HCT116 (cell line): ENCODE measurements around the gene CFAP97. TPM values are rescaled to one million over a fixed set of nuclear protein-coding genes. Genes with fewer than 3 reads are reported as not detected.
"Not testable (repeated sequence)": the region's sequence is repeated elsewhere in the genome, so short reads cannot be mapped to it uniquely, and the experiment has no call there.

ENCODE experiments used
- ATAC-seq: fragments of 200-7000 bp; cut with Tn5 transposase; 2 replicates; pipeline ENCODE4 v1.9.1; 2020; ENCODE audit warnings: mild to moderate bottlenecking, moderate library complexity
- BruUV-seq: library from RNA; stranded (reverse); fragments of 400-500 nt; replicated peaks from 2 replicates; lab custom pipeline; 2021; lab: Mats Ljungman, UMichigan
- CTCF ChIA-PET: fragments of 300-600 bp; sonication (Branson Sonifier 250); formaldehyde crosslinking; loops from one replicate; lab custom pipeline; 2021; ENCODE audit warnings: antibody characterized with exemption; lab: Charles Lee
- POLR2A ChIA-PET: fragments of 300-600, 350-600 bp; sonication (Branson Sonifier 250); formaldehyde crosslinking; loops from one replicate; lab custom pipeline; 2021; ENCODE audit warnings: antibody characterized with exemption; lab: Charles Lee
- RAD21 ChIA-PET, 2 experiments: fragments of 300-600 bp; sonication (Branson Sonifier 250); formaldehyde crosslinking; loops; one replicate each; lab custom pipeline; 2023; ENCODE audit warnings: low total read pairs in 2 of 2; ENCODE audit not compliant: uncharacterized antibody in 2 of 2, unreplicated experiment in 2 of 2, low non-redundant PET in 1 of 2; lab: Charles Lee
- DNase-seq: peaks from one replicate; pipeline ENCODE4 v3.0.0-alpha.2; 2010; ENCODE audit warnings: low read depth, low spot score
- H2AFZ ChIP-seq: fragments of 200-600 bp; shearing (Covaris generic), sonication (generic); 2 replicates; pipeline ENCODE4 v1.6.1; 2017; ENCODE audit warnings: low read depth, mixed run types, mixed read lengths, antibody characterized with exemption, low read length; ENCODE audit not compliant: poor library complexity, severe bottlenecking
- H3K27ac ChIP-seq: 2 replicates; pipeline ENCODE4 v1.5.1; 2012; ENCODE audit warnings: low read depth, low read length
- H3K27me3 ChIP-seq: fragments of 200-600 bp; sonication (generic); 2 replicates; pipeline ENCODE4 v1.6.1; 2016; ENCODE audit warnings: mixed run types, low read length, mixed read lengths; ENCODE audit not compliant: insufficient read depth
- H3K36me3 ChIP-seq, 2 experiments: fragments of 200-500 bp in 1 of 2; fragments of 200-600 bp in 1 of 2; sonication (Bioruptor generic) in 1 of 2; sonication (generic) in 1 of 2; 2 replicates each; pipeline versions ENCODE4 v1.5.1 to v1.6.1; 2014 to 2016; ENCODE audit warnings: low read length in 2 of 2, inconsistent platforms in 1 of 2, mixed read lengths in 1 of 2, mixed run types in 1 of 2; ENCODE audit not compliant: insufficient read depth in 2 of 2, control insufficient read depth in 1 of 2
- H3K4me1 ChIP-seq, 2 experiments: fragments of 200-600 bp in 1 of 2; sonication (generic) in 1 of 2; 2 replicates each; pipeline versions ENCODE4 v1.5.1 to v1.6.1; 2012 to 2017; ENCODE audit warnings: low read length in 2 of 2, inconsistent platforms in 1 of 2, mild to moderate bottlenecking in 1 of 2, mixed read lengths in 1 of 2, mixed run types in 1 of 2, moderate library complexity in 1 of 2; ENCODE audit not compliant: insufficient read depth in 2 of 2, control insufficient read depth in 1 of 2
- H3K4me2 ChIP-seq: fragments of 200-600 bp; sonication (generic); 2 replicates; pipeline ENCODE4 v1.6.1; 2017; ENCODE audit warnings: mixed run types, low read length, mixed read lengths
- H3K4me3 ChIP-seq, 2 experiments: fragments of 200-600 bp in 1 of 2; sonication (generic) in 1 of 2; replicated peaks in 1 of 2; 2 replicates each; pipeline ENCODE4 v1.5.1; 2011 to 2016; ENCODE audit warnings: low read length in 2 of 2, control low read depth in 1 of 2, low read depth in 1 of 2, mild to moderate bottlenecking in 1 of 2, mixed read lengths in 1 of 2, mixed run types in 1 of 2
- H3K79me2 ChIP-seq: fragments of 200-600 bp; sonication (generic); 2 replicates; pipeline ENCODE4 v1.6.1; 2017; ENCODE audit warnings: mild to moderate bottlenecking, mixed run types, low read length, moderate library complexity, mixed read lengths; ENCODE audit not compliant: insufficient read depth
- H3K9ac ChIP-seq: fragments of 200-600 bp; sonication (generic); 2 replicates; pipeline ENCODE4 v1.6.1; 2016; ENCODE audit warnings: low read length, mixed read lengths
- H3K9me2 ChIP-seq: fragments of 200-600 bp; sonication (generic), shearing (Covaris generic); 2 replicates; pipeline ENCODE4 v1.6.1; 2017; ENCODE audit warnings: mixed run types, mild to moderate bottlenecking, moderate library complexity; ENCODE audit not compliant: insufficient read depth
- H3K9me3 ChIP-seq, 2 experiments: fragments of 200-500 bp in 1 of 2; fragments of 200-600 bp in 1 of 2; sonication (Bioruptor generic) in 1 of 2; sonication (generic) in 1 of 2; 2 replicates each; pipeline ENCODE4 v1.6.1; 2014 to 2017; ENCODE audit warnings: low read length in 2 of 2, mixed read lengths in 2 of 2, inconsistent platforms in 1 of 2, low read depth in 1 of 2, mild to moderate bottlenecking in 1 of 2, mixed run types in 1 of 2, moderate library complexity in 1 of 2; ENCODE audit not compliant: control insufficient read depth in 1 of 2, insufficient read depth in 1 of 2
- H4K20me1 ChIP-seq: fragments of 200-600 bp; sonication (generic), shearing (Covaris generic); 2 replicates; pipeline ENCODE4 v1.6.1; 2017; ENCODE audit warnings: mixed run types, mild to moderate bottlenecking, moderate library complexity; ENCODE audit not compliant: insufficient read depth
- CBX3 ChIP-seq: IDR thresholded peaks from 2 replicates; pipeline ENCODE4 v1.6.1; 2012; ENCODE audit warnings: low read depth
- SRF ChIP-seq: IDR thresholded peaks from 2 replicates; pipeline ENCODE4 v1.6.1; 2012; ENCODE audit warnings: low read depth
- intact Hi-C: fragments of 100-400 bp; cut with micrococcal nuclease; formaldehyde crosslinking; loops from 2 replicates; pipeline ENCODE4 v1.10.0; 2022
- total RNA-seq: library from RNA; stranded (reverse); gene quantifications from one replicate; pipeline ENCODE4 v1.2.1, GENCODE V29; 2021; ENCODE audit not compliant: unreplicated experiment
- TF ChIP-seq, protein P1 (sequence below): IDR thresholded peaks from 2 replicates; pipeline ENCODE4 v1.6.1; 2012
- TF ChIP-seq, protein P2 (sequence below), 3 experiments: fragments of 200-600 bp in 1 of 3; sonication (generic) in 1 of 3; IDR thresholded peaks in 2 of 3; conservative IDR thresholded peaks in 1 of 3; 2 replicates each; pipeline ENCODE4 v1.5.1; 2012 to 2017; ENCODE audit warnings: low read depth in 2 of 3, low read length in 2 of 3, antibody characterized with exemption in 1 of 3, borderline replicate concordance in 1 of 3, control low read depth in 1 of 3, mild to moderate bottlenecking in 1 of 3, mixed read lengths in 1 of 3, mixed run types in 1 of 3, moderate library complexity in 1 of 3; ENCODE audit not compliant: insufficient read depth in 1 of 3

CFAP97 gene
- total RNA-seq, 1 experiment from 2014 or later = 57.7 TPM

DNA sequence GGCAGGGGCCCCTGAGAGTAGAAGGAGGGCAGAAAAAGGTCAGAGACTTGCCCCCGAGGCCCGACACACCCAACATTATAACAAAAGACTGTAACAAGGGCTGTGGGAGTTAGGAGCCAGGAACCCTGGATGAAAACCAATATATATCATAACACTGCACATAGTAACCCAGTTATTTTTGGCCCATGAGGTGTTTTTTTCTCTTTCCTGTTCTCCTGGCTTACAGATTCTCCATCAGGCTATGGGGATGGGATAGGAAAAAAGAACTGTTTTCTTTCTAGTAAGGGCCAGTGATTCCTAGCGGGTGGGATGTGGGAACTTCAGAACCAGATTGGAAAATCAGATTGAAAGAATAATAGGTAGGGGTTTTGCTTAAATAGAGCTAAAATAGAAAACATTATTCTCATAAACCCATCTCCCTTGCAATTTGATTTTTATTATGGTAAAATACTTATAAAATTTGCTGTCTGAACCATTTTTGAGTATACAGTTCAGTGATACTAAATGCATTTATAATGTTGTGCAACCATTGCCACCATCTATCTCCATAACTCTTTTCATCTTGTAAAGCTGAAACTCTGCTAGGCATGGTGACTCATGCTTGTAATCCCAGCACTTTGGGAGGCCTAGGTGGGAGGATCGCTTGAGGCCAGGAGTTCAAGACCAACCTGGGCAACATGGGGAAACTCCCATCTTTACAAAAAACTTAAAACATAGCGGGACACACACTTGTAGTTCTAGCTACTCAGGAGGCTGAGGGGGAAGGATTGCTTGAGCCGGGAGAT, 39.1 kb upstream of the CFAP97 start:
- ChIA-PET CTCF (no interaction called here), RAD21 (no interaction called here), POLR2A (no interaction called here)
- Histone ChIP-seq H3K79me2 (peaks cover 22% of the 10 kb centered on the region), H3K27me3 (no peaks in the 10 kb centered on the region), H3K9me2 (no peaks in the 10 kb centered on the region), H3K4me1 (peaks cover 10 to 14% of the 10 kb centered on the region in 2 experiments; a peak in 3 of 4 replicates), H3K36me3 (no peaks in the 10 kb centered on the region), H3K9me3 (peaks cover 0 to 3% of the 10 kb centered on the region in 2 experiments; a peak in 2 of 4 replicates), H3K27ac (no peak overlapping the region), H3K4me2 (peak overlapping the region; percentile 42; the same call in 1 of the 2 replicates), H2AFZ (no peak overlapping the region), H3K4me3 (no peak overlapping the region), H4K20me1 (no peaks in the 10 kb centered on the region), H3K9ac (no peak overlapping the region)
- intact Hi-C loops = no loop called here
- TF ChIP-seq, protein P1, sequence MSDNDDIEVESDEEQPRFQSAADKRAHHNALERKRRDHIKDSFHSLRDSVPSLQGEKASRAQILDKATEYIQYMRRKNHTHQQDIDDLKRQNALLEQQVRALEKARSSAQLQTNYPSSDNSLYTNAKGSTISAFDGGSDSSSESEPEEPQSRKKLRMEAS = no peak
- TF ChIP-seq CBX3 (0 out of 2 replicates have a peak, but pooled peaks have one; percentile 32), SRF (no peak)
- TF ChIP-seq, protein P2, sequence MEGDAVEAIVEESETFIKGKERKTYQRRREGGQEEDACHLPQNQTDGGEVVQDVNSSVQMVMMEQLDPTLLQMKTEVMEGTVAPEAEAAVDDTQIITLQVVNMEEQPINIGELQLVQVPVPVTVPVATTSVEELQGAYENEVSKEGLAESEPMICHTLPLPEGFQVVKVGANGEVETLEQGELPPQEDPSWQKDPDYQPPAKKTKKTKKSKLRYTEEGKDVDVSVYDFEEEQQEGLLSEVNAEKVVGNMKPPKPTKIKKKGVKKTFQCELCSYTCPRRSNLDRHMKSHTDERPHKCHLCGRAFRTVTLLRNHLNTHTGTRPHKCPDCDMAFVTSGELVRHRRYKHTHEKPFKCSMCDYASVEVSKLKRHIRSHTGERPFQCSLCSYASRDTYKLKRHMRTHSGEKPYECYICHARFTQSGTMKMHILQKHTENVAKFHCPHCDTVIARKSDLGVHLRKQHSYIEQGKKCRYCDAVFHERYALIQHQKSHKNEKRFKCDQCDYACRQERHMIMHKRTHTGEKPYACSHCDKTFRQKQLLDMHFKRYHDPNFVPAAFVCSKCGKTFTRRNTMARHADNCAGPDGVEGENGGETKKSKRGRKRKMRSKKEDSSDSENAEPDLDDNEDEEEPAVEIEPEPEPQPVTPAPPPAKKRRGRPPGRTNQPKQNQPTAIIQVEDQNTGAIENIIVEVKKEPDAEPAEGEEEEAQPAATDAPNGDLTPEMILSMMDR (IDR thresholded peaks at IDR 0.05 in 2 of 3, conservative IDR thresholded peaks at IDR 0.05 in 1 of 3; ENCODE audit: borderline replicate concordance in 1 of 3, insufficient read depth in 1 of 3, low read depth in 2 of 3, low read length in 2 of 3) = no peak
- DNase-seq = no peak
- no peak for ATAC-seq
- no TSS peak for BruUV-seq

DNA sequence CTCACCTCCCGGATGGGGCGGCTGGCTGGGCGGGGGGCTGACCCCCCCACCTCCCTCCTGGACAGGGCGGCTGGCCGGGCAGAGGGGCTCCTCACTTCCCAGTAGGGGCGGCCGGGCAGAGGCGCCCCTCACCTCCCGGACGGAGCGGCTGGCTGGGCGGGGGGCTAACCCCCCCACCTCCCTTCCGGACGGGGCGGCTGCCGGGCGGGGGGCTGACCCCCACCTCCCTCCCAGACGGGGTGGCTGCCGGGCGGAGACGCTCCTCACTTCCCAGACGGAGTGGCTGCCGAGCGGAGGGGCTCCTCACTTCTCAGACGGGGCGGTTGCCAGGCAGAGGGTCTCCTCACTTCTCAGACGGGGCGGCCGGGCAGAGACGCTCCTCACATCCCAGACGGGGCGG, 36.7 kb upstream of the CFAP97 start:
- H2AFZ ChIP-seq, H3K4me2 ChIP-seq, H3K9me2 ChIP-seq, intact Hi-C loops, H3K27ac ChIP-seq, H3K9me3 ChIP-seq, CTCF ChIA-PET, H3K36me3 ChIP-seq, H4K20me1 ChIP-seq, H3K27me3 ChIP-seq, ATAC-seq, DNase-seq, RAD21 ChIA-PET, POLR2A ChIA-PET, H3K4me3 ChIP-seq, BruUV-seq, H3K9ac ChIP-seq: not testable (repeated sequence)
- H3K79me2 ChIP-seq = peaks cover 27% of the 10 kb centered on the region
- H3K4me1 ChIP-seq = peaks cover 10 to 14% of the 10 kb centered on the region in 2 experiments; a peak in 3 of 4 replicates
